ENCODE data around the gene CELA2A.

CELA2A gene

DNA sequence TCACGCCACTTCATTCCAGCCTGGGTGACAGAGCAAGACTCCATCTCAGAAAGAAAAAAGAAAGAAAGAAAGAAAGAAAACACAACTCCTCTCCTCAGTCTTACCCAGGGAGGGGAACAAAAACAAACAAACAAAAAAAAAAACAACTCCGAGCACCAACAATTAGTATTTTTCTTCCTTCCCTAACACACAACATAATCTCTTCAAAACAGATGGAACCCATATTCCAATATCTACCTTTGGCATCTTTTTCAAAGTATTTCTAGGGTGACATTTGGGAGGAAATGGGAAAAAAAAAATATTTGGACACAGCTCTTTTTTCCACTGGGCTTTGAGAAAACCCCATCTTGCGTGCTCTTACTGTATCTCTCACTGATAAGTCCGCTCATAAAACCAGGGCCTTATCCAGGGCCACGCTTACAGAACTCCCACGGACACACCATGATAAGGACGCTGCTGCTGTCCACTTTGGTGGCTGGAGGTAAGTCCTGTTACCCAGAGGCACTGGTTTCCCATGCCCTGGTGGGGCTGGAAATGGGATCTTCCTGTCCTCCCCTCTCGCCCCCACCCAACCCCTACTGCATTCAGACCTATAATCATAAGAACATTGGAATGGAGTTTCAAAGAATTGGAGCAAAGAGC is at the start of gene CELA2A:
Gene CELA2A, plus strand, starts transcription at position 420 of the 642 bp plus-strand sequence. Its CDS starts 22 bp downstream, at position 442.
- TF ChIP-seq GATA3 (IDR thresholded peaks at IDR 0.05; ENCODE audit: low read depth, low read length): no peak
- TF ChIP-seq GATA2 (IDR thresholded peaks at IDR 0.05; ENCODE audit: low read depth, low read length): no peak

DNA sequence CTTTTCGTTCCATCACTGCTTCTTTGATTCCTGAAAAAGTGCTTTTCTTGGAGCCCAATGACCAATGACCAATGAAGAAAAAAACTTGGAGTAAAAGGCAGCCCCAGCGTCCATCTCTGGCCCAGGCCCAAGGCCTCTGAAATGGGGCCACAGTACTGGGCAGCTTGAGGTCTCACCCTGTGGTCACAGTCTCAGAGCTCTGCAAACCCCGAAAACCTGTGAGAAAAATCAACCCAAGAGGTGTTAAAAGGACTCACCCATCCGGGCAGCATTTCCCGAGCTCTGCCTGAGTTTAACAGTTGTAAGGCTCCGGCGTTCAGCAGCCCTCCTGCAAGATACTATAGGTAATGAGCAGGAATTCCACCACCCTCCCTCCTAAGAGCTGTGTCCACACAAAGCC is 49.0 kb upstream of the CELA2A start:
- TF ChIP-seq GATA3 (IDR thresholded peaks at IDR 0.05; ENCODE audit: low read depth, low read length) (no peak), GATA2 (IDR thresholded peaks at IDR 0.05; ENCODE audit: low read depth, low read length) (no peak)

DNA sequence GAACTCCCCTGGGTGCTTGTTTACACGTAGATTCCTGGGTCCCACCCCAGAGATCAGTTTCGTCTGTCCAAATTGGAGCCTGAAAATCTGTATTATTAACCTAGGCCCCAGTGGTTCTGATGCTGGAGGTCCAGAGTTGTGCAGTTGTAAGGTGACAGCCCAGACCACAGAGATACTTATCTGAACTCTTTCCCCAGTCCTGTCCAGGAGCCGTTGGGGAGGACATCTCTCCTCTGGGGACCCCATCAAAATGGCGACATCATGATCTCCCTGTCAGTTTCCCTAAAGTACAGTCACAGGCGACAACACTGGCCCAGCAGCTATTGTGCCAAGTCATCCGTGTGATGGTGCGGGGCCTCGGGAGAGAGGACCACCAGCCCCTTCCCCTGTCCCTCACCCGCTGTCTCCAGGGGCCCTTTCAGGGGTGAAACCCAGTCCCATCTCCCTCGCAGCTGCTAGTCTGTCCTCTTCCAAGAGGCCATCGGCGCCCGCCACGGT is 47.6 kb upstream of the CELA2A start:
- TF ChIP-seq GATA3 (IDR thresholded peaks at IDR 0.05; ENCODE audit: low read depth, low read length) (no peak), GATA2 (IDR thresholded peaks at IDR 0.05; ENCODE audit: low read depth, low read length) (no peak)

DNA sequence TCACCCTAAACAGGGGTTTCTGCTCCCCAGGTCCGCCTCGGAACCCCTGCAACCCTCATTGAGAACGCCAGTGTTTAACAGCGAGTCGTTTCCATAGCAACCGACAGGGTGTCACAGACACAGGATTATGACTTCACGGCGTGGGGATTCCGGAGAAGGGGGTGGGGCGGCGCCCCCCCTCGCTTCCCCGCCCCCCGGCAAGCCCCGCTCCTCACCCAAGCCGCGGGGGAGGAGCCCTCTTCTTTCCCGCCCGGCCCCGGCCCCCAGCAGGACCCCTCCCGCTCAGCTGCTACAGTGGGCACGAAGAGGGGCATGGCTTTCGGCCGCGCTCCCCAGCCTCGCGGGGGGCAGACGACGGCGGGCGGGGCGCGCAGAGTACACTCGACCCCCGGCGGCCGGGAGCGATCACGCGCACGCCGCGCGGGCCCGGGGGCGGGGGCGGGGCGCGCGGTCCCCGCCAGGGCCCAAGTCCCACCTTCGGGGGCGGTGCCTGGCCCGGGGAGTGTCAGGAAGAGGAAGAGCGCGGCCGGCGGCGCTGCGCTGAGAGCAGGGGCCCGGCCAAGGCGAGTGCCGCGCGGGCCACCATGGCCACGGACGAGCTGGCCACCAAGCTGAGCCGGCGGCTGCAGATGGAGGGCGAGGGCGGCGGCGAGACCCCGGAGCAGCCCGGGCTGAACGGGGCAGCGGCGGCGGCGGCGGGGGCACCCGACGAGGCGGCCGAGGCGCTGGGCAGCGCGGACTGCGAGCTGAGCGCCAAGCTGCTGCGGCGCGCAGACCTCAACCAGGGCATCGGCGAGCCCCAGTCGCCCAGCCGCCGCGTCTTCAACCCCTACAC is 46.9 kb upstream of the CELA2A start, which contains the start of gene EFHD2:
Gene EFHD2, plus strand, starts transcription at position 501 of the 835 bp plus-strand sequence. Its CDS starts 84 bp downstream, at position 585.
- no peak for TF ChIP-seq GATA3 (IDR thresholded peaks at IDR 0.05; ENCODE audit: low read depth, low read length)
- TF ChIP-seq GATA2 (IDR thresholded peaks at IDR 0.05; ENCODE audit: low read depth, low read length): no peak

DNA sequence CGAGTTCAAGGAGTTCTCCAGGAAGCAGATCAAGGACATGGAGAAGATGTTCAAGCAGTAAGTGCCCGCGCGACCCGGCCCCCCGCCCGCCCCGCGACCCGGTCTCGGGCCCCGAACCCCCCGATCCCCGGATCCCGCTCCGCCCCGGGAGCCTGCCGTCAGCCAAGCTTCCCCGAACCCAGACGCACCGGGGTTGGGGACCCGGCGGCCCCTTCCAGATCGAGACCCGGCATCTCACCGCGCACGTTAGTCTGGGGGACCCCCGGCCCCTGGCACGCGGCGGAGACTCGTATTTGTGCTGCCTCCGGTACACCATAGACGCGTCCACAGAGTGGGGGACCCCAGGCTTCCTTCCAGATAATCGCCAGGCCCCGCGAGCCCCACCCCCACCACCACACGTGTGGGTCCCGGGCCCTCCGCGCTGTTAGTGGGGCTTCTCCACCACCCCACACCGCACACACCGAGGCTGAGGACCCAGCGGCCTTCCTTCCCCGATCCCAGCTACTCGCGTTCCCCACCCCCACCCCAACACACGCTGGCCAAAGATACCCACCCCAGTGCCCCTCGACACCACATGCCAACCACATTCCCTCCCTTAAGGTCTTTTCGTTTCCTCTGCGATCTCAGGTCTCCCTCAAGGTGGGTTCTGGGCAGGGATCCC is 46.2 kb upstream of the CELA2A start:
- TF ChIP-seq GATA3 (IDR thresholded peaks at IDR 0.05; ENCODE audit: low read depth, low read length) (no peak), GATA2 (IDR thresholded peaks at IDR 0.05; ENCODE audit: low read depth, low read length) (no peak)

DNA sequence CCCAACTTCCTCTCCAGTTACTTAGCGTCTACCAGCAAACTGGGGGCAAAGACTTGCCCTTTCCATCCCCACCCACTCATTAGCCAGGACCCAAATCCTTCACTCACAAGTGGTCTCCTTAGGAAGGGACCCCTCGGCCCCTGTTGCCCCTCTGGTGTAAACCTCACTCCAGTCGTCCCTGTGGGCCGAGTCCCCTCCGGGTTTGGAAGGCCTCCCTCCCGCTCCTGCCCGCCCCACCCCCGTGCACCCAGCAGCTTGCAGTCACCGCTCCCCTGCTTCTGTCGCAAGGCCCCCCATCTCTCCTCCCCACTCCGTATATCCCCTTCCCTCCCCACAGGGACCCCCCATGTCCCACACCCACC is 45.7 kb upstream of the CELA2A start:
- TF ChIP-seq GATA2 (IDR thresholded peaks at IDR 0.05; ENCODE audit: low read depth, low read length): no peak
- no peak for TF ChIP-seq GATA3 (IDR thresholded peaks at IDR 0.05; ENCODE audit: low read depth, low read length)

DNA sequence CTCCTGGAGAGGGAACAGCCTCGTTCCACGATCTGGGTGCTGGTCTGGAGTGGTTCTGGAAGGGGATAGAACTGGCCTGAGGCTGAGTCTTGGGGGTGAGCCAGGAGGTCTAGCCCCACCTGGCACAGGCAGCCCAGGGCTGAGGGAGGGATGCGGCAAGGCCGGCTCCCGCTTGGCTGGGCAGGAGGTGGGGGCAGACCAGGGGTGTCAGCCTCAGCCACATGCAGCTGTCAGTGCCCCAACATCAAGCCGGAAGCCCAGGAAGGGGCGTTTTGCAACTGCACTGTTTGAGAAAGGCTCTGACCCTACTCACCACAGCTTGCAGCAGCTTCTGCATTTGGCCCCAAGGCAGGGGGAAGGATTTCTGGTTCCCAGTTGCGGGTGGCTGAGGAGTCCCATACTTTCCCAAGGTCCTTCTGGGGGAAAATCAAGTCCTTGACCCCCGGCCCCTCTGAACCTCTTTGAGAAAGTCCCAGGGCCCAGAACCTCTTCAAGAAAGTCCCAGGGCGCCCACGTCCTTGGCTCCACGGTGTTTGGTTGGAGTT is 44.9 kb upstream of the CELA2A start:
- no peak for TF ChIP-seq GATA2 (IDR thresholded peaks at IDR 0.05; ENCODE audit: low read depth, low read length)
- TF ChIP-seq GATA3 (IDR thresholded peaks at IDR 0.05; ENCODE audit: low read depth, low read length): no peak

DNA sequence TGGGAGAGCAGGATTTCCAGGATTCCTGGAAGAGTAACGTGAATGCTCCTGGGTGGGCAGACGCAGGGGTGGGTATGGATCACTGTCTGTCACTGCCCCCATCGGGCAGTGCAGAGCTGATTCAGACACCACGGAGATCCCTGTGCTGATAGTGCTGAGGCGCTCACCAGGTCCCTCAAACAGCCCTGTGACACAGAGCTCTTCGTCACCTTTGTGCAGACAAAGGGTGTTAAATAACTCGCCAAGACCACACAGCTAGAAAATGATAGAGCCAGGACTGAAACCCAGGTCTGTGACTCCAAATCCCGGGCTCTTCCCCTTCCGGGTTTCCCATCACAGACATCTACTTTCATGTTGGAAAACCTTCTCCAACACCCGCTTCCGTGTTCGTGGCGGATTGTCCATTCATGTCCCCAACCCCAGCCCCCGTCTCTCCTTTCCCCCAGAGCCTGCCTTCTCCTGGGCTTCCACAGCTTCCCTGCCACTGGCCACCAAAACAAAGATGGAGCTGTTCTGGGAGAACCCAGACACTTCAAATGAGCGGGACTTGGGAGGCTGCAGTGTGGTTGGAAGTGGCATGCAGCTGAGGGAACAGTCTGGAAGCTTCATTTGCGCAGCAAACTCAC is 44.2 kb upstream of the CELA2A start:
- TF ChIP-seq GATA2 (IDR thresholded peaks at IDR 0.05; ENCODE audit: low read depth, low read length): peak; percentile 77
- no peak for TF ChIP-seq GATA3 (IDR thresholded peaks at IDR 0.05; ENCODE audit: low read depth, low read length)

DNA sequence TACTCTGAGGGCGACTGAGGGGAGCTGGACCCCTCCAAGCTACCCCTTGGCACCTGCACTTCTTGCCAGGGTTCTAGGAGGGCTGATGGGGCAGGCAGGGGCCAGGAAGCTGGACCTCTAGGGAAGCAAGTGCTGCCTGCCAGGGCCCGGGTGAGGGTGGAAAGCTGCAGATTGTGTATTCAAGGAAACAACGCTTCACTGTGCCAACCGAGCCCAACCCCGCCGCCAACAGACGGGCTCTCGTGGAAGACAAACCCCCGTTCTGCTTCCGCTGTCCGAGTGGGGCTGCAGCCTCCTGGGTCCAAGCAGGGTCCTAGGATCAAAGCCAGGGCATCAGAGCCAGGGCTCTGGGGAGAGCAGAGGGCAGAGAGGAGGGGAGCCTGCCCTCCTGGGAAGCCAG is 43.7 kb upstream of the CELA2A start:
- TF ChIP-seq GATA3 (IDR thresholded peaks at IDR 0.05; ENCODE audit: low read depth, low read length): no peak
- TF ChIP-seq GATA2 (IDR thresholded peaks at IDR 0.05; ENCODE audit: low read depth, low read length): no peak

DNA sequence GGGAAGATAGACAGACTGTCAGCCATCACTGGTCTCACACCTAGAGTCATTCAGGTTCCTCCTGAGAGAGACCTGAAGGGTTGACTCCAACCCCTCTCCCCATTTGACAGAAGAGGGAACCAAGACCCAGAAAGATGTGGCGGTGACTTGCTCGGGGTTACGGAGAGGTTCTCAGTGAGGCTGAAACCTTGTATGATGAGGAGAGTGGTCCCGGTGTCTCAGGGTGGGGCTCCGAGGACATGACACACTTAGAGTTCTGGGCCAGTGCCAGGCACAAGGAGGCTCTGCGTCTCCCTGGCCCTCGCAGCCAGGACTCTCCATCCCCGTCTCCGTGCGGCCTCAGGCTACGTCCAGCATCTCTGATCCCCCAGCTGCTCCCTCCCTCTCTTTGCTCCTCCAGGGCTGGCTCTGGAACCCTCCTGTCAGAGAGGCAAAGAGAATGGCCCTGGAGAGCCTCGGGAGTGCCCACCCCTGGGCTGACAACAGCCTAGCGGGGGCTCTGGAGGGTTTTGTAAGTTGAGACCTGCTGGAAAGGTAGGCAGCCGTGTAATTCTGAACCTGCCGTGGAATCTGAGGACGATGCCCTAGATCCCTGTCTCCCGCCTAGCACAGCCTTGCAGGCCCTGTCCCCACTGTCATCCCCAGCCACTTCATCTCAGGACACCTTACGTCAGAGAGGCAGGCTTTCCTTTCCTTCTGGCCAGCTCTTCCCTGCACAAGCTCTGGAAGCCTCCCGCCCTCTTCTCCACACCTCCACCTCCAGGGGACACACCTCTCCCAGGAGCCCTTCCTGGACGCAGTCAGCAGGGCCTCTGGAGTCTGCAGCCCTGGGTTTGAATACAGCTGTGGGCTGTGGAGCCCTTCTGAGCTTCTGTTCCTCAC is 42.7 kb upstream of the CELA2A start:
- no peak for TF ChIP-seq GATA3 (IDR thresholded peaks at IDR 0.05; ENCODE audit: low read depth, low read length)
- no peak for TF ChIP-seq GATA2 (IDR thresholded peaks at IDR 0.05; ENCODE audit: low read depth, low read length)

DNA sequence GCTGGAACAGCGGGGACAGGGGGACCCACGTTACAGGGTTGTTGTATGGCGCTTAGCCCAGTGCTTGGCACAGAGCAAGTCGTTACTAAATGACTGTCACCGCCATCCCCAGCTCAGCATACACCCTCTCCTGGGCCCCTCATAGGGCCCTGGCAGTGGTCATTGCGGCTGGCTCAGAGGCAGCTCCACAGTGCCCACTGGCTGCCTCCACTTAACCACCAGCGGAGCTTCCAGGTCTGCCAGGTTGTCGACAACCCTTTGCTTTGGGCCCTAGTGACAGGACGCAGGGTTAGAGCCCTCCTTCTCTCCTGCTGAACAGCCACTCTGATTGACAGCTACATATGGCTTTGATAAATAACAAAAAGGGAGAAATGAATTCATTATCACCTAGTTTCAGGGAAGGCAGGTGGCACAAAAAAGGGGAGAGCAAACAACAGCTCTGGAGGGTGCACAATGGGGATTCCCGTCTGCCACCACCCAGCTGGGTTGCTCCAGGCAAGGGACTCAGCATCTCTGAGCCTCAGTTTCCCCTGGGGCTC is 42.0 kb upstream of the CELA2A start:
- TF ChIP-seq GATA2 (IDR thresholded peaks at IDR 0.05; ENCODE audit: low read depth, low read length) (no peak), GATA3 (IDR thresholded peaks at IDR 0.05; ENCODE audit: low read depth, low read length) (no peak)

DNA sequence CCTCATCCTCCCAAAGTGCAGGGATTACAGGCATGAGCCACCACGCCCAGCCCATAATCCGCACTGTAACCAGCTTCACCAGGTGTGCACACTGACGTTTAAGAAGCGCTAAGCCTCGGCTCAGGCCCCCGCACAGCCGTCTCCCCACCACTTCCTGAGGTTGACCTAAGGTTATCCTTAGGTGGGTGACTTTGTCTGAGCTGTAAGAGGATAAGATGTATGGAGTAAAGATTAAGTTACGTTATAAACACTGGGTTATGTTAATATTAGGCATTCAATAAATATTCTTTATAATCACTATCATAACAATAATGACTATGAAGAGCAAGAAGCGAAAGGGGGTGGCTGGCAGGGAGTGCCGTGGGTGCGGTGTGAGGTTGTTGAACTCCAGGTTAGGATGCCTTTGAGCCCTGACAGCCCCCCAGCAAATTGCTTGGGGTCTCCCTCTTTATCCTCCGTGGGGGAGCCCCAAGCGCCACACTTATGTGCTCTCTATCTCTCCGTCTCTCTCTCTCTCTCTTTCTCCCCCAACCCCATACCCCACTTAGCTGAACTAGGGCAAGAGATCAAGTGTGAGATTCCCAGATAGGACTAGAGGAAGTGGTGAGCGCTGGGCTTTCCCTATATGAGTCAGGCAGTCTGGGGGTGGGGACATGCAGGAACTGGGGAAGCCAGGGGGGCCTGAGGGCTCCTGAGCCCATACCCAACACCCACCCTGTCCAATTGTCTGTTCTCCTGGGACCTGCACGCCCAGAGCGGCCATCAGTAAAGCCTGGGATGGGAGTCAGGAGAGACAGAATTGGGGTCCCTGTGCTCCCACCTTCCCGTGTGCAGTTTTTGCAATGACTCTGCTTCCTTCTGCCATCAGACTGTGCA is 39.2 kb upstream of the CELA2A start:
- TF ChIP-seq GATA3 (IDR thresholded peaks at IDR 0.05; ENCODE audit: low read depth, low read length) (no peak), GATA2 (IDR thresholded peaks at IDR 0.05; ENCODE audit: low read depth, low read length) (peak; percentile 18; the same call in 1 of the 2 replicates)
